H9 (cell line): Measurements from ENCODE around the gene UNC13D. TPM values are rescaled to one million over a fixed set of nuclear protein-coding genes. Genes with fewer than 3 reads are reported as not detected.

Experiments
- DNase-seq: peaks from one replicate; pipeline ENCODE4 v3.0.0-alpha.2; 2017
- H2AFZ ChIP-seq: one replicate; pipeline ENCODE4 v1.6.1; 2013; ENCODE audit warnings: mild to moderate bottlenecking, low read length, control low read depth, moderate library complexity
- H2AK5ac ChIP-seq: 2 replicates; pipeline ENCODE4 v1.6.1; 2013; ENCODE audit warnings: low read length, control low read depth, mixed read lengths; ENCODE audit not compliant: insufficient read length
- H2BK120ac ChIP-seq: one replicate; pipeline ENCODE4 v1.6.1; 2013; ENCODE audit warnings: low read depth, mild to moderate bottlenecking, low read length, control low read depth, inconsistent platforms; ENCODE audit not compliant: poor library complexity, severe bottlenecking
- H2BK12ac ChIP-seq: 2 replicates; pipeline ENCODE4 v1.6.1; 2013; ENCODE audit warnings: low read length, control low read depth, mixed read lengths, low read depth; ENCODE audit not compliant: insufficient read length
- H2BK15ac ChIP-seq: 2 replicates; pipeline ENCODE4 v1.6.1; 2013; ENCODE audit warnings: low read depth, low read length, control low read depth
- H2BK20ac ChIP-seq: one replicate; pipeline ENCODE4 v1.6.1; 2013; ENCODE audit warnings: low read depth, mild to moderate bottlenecking, low read length, control low read depth, inconsistent platforms; ENCODE audit not compliant: poor library complexity, severe bottlenecking
- H2BK5ac ChIP-seq: 2 replicates; pipeline ENCODE4 v1.6.1; 2013; ENCODE audit warnings: low read length, control low read depth, mixed read lengths; ENCODE audit not compliant: insufficient read length
- H3K14ac ChIP-seq: 2 replicates; pipeline ENCODE4 v1.6.1; 2013; ENCODE audit warnings: low read length, control low read depth; ENCODE audit not compliant: insufficient read depth
- H3K18ac ChIP-seq: 2 replicates; pipeline ENCODE4 v1.6.1; 2013; ENCODE audit warnings: low read depth, mild to moderate bottlenecking, mixed read lengths, low read length, control low read depth; ENCODE audit not compliant: insufficient read length
- H3K23ac ChIP-seq: 2 replicates; pipeline ENCODE4 v1.6.1; 2013; ENCODE audit warnings: low read length, control low read depth, mixed read lengths, low read depth; ENCODE audit not compliant: insufficient read length
- H3K23me2 ChIP-seq: 2 replicates; pipeline ENCODE4 v1.6.1; 2013; ENCODE audit warnings: low read depth, mild to moderate bottlenecking, mixed read lengths, low read length, control low read depth; ENCODE audit not compliant: insufficient read length, poor library complexity, severe bottlenecking
- H3K27ac ChIP-seq: 2 replicates; pipeline ENCODE4 v1.5.1; 2013; ENCODE audit warnings: low read length, control low read depth, mixed read lengths, low read depth; ENCODE audit not compliant: insufficient read length
- H3K27me3 ChIP-seq: 2 replicates; pipeline ENCODE4 v1.6.1; 2013; ENCODE audit warnings: low read length, control low read depth, inconsistent platforms; ENCODE audit not compliant: insufficient read depth
- H3K4ac ChIP-seq: 2 replicates; pipeline ENCODE4 v1.6.1; 2013; ENCODE audit warnings: low read depth, mild to moderate bottlenecking, control low read depth, inconsistent platforms, low read length, moderate library complexity
- H3K4me1 ChIP-seq: 2 replicates; pipeline ENCODE4 v1.6.1; 2013; ENCODE audit warnings: low read length, control low read depth, inconsistent platforms; ENCODE audit not compliant: insufficient read depth
- H3K4me2 ChIP-seq: 2 replicates; pipeline ENCODE4 v1.6.1; 2013; ENCODE audit warnings: low read length, control low read depth, mixed read lengths; ENCODE audit not compliant: insufficient read length, insufficient read depth
- H3K56ac ChIP-seq: 2 replicates; pipeline ENCODE4 v1.6.1; 2013; ENCODE audit warnings: low read depth, mild to moderate bottlenecking, mixed read lengths, low read length, control low read depth; ENCODE audit not compliant: insufficient read length
- H3K79me1 ChIP-seq: 2 replicates; pipeline ENCODE4 v1.6.1; 2013; ENCODE audit warnings: low read depth, mild to moderate bottlenecking, moderate library complexity, low read length, control low read depth, inconsistent platforms; ENCODE audit not compliant: insufficient read depth, poor library complexity, severe bottlenecking
- H3K79me2 ChIP-seq: 2 replicates; pipeline ENCODE4 v1.6.1; 2013; ENCODE audit warnings: low read length, control low read depth, inconsistent platforms; ENCODE audit not compliant: insufficient read depth
- H3K9ac ChIP-seq: 2 replicates; pipeline ENCODE4 v1.6.1; 2013; ENCODE audit warnings: low read length, control low read depth, mixed read lengths; ENCODE audit not compliant: insufficient read length; ENCODE audit errors: extremely low read depth
- H3K9me3 ChIP-seq: one replicate; pipeline ENCODE4 v1.6.1; 2013; ENCODE audit warnings: low read depth, low read length, inconsistent platforms; ENCODE audit not compliant: control insufficient read depth
- H3T11ph ChIP-seq: one replicate; pipeline ENCODE4 v1.6.1; 2013; ENCODE audit warnings: mild to moderate bottlenecking, low read length, control low read depth, inconsistent platforms
- H4K20me1 ChIP-seq: one replicate; pipeline ENCODE4 v1.6.1; 2013; ENCODE audit not compliant: control insufficient read depth, insufficient read length, insufficient read depth
- H4K5ac ChIP-seq: 2 replicates; pipeline ENCODE4 v1.6.1; 2013; ENCODE audit warnings: low read depth, mild to moderate bottlenecking, mixed read lengths, low read length, control low read depth; ENCODE audit not compliant: insufficient read length
- H4K8ac ChIP-seq: replicated peaks from 2 replicates; pipeline ENCODE4 v1.6.1; 2013; ENCODE audit warnings: low read length, control low read depth, mixed read lengths, low read depth; ENCODE audit not compliant: insufficient read length
- H4K91ac ChIP-seq: 2 replicates; pipeline ENCODE4 v1.6.1; 2013; ENCODE audit warnings: low read depth, mild to moderate bottlenecking, moderate library complexity, mixed read lengths, low read length, control low read depth; ENCODE audit not compliant: insufficient read length
- H3K27ac Mint-ChIP-seq, 3 experiments: 2 replicates in 2 of 3; 3 replicates in 1 of 3; pipeline ENCODE4 v1.8.0; 2020 to 2021; ENCODE audit warnings: mixed read lengths in 3 of 3, mild to moderate bottlenecking in 1 of 3, moderate library complexity in 1 of 3
- H3K27me3 Mint-ChIP-seq: 2 replicates; pipeline ENCODE4 v1.8.0; 2021; ENCODE audit warnings: low read depth, mild to moderate bottlenecking, moderate library complexity, mixed read lengths
- H3K36me3 Mint-ChIP-seq, 3 experiments: 2 replicates in 2 of 3; 3 replicates in 1 of 3; pipeline ENCODE4 v1.8.0; 2020 to 2021; ENCODE audit warnings: low read depth in 3 of 3, mixed read lengths in 3 of 3; ENCODE audit not compliant: insufficient read depth in 1 of 3
- H3K4me1 Mint-ChIP-seq, 2 experiments: 2 replicates each; pipeline ENCODE4 v1.8.0; 2020; ENCODE audit warnings: mixed read lengths in 2 of 2
- H3K4me3 Mint-ChIP-seq, 2 experiments: 2 replicates in 1 of 2; 3 replicates in 1 of 2; pipeline ENCODE4 v1.8.0; 2020 to 2021; ENCODE audit warnings: mild to moderate bottlenecking in 2 of 2, mixed read lengths in 2 of 2, moderate library complexity in 1 of 2
- H3K9me3 Mint-ChIP-seq, 2 experiments: 2 replicates in 1 of 2; 3 replicates in 1 of 2; pipeline ENCODE4 v1.8.0; 2020; ENCODE audit warnings: mild to moderate bottlenecking in 2 of 2, mixed read lengths in 2 of 2, moderate library complexity in 1 of 2
- WGBS: extraction: QIAGEN DNeasy Blood & Tissue Kit; methylation state at CpG from one replicate; pipeline ENCODE4 v1.1.7; 2013; ENCODE audit warnings: missing lambda C conversion rate, low lambda C conversion rate, mixed read lengths; ENCODE audit not compliant: insufficient read length; ENCODE audit errors: extremely low coverage; 5-methylcytosine and 5-hydroxymethylcytosine counted together
- total RNA-seq: library from RNA; stranded (reverse); gene quantifications from 2 replicates; pipeline ENCODE4 v1.2.1, GENCODE V29; 2021
- TF ChIP-seq, protein P1 (sequence below): fragments of 200-600 bp; sonication (generic); conservative IDR thresholded peaks from 3 replicates; pipeline ENCODE4 v1.8.0; 2021; ENCODE audit warnings: antibody characterized with exemption, mild to moderate bottlenecking

UNC13D gene
- total RNA-seq, 1 experiment from 2014 or later = 6.3 TPM

- DNase-seq = no peak
- H2BK20ac ChIP-seq = no peak overlapping the region
- H3K27me3 ChIP-seq = no peaks in the 10 kb centered on the region
- H3K14ac ChIP-seq = no peak overlapping the region
- H2BK120ac ChIP-seq = no peak overlapping the region
- H3K4ac ChIP-seq = no peak overlapping the region
- no peak overlapping the region for H3K4me2 ChIP-seq
- no peak overlapping the region for H2BK12ac ChIP-seq
- no peak overlapping the region for H2BK5ac ChIP-seq
- H3K23me2 ChIP-seq = peaks cover 6% of the 10 kb centered on the region
- H4K91ac ChIP-seq = no peak overlapping the region
- H3K9me3 Mint-ChIP-seq = peaks cover 2 to 3% of the 10 kb centered on the region in 2 experiments; a peak in 3 of 5 replicates
- H3K27ac ChIP-seq = no peak overlapping the region
- no peaks in the 10 kb centered on the region for H4K20me1 ChIP-seq
- WGBS = no CpG with 5 or more reads among the region's 5 CpGs
- H3K9ac ChIP-seq = no peak overlapping the region
- peaks cover 3% of the 10 kb centered on the region; the same call in 1 of the 2 replicates for H3K79me2 ChIP-seq
- H3K4me1 Mint-ChIP-seq = peaks cover 37 to 38% of the 10 kb centered on the region in 2 experiments
- peaks cover 2% of the 10 kb centered on the region; the same call in 1 of the 2 replicates for H3K27me3 Mint-ChIP-seq
- peaks cover 22 to 35% (median 34%) of the 10 kb centered on the region in 3 experiments for H3K36me3 Mint-ChIP-seq
- H3K4me1 ChIP-seq = peaks cover 2% of the 10 kb centered on the region; the same call in 1 of the 2 replicates
- peak overlapping the region in 2 of 3 experiments; percentile 99 to 100; a peak in 4 of 7 replicates for H3K27ac Mint-ChIP-seq
- H3K9me3 ChIP-seq = no peaks in the 10 kb centered on the region
- H2BK15ac ChIP-seq = no peak overlapping the region
- H3K23ac ChIP-seq = no peak overlapping the region
- TF ChIP-seq, protein P1, sequence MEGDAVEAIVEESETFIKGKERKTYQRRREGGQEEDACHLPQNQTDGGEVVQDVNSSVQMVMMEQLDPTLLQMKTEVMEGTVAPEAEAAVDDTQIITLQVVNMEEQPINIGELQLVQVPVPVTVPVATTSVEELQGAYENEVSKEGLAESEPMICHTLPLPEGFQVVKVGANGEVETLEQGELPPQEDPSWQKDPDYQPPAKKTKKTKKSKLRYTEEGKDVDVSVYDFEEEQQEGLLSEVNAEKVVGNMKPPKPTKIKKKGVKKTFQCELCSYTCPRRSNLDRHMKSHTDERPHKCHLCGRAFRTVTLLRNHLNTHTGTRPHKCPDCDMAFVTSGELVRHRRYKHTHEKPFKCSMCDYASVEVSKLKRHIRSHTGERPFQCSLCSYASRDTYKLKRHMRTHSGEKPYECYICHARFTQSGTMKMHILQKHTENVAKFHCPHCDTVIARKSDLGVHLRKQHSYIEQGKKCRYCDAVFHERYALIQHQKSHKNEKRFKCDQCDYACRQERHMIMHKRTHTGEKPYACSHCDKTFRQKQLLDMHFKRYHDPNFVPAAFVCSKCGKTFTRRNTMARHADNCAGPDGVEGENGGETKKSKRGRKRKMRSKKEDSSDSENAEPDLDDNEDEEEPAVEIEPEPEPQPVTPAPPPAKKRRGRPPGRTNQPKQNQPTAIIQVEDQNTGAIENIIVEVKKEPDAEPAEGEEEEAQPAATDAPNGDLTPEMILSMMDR = no peak
- H3K79me1 ChIP-seq = no peaks in the 10 kb centered on the region
- no peak overlapping the region for H2AK5ac ChIP-seq
- no peak overlapping the region for H4K8ac ChIP-seq
- H3T11ph ChIP-seq = no peak overlapping the region
- H4K5ac ChIP-seq = no peak overlapping the region
- H3K18ac ChIP-seq = no peak overlapping the region
- H3K56ac ChIP-seq = no peak overlapping the region
- H2AFZ ChIP-seq = no peak overlapping the region
- H3K4me3 Mint-ChIP-seq = peak overlapping the region; percentile 96 to 99
These were observed 64.0 kb downstream of the UNC13D start for GRCh38 chr17:75779987-75780889.
